Mesendoderm (in vitro differentiated cells): ENCODE results near the gene CERS5.

Source experiments
- DNase-seq: peaks from one replicate; pipeline ENCODE4 v3.0.0; 2013
- H2AK5ac ChIP-seq: 2 replicates; pipeline ENCODE4 v1.6.1; 2013; ENCODE audit warnings: low read length, inconsistent platforms
- H2BK120ac ChIP-seq: 2 replicates; pipeline ENCODE4 v1.6.1; 2013; ENCODE audit warnings: low read depth, mild to moderate bottlenecking, low read length, moderate library complexity, mixed read lengths
- H2BK15ac ChIP-seq: replicated peaks from 2 replicates; pipeline ENCODE4 v1.6.1; 2013; ENCODE audit warnings: low read depth, mild to moderate bottlenecking, moderate library complexity
- H2BK5ac ChIP-seq: 2 replicates; pipeline ENCODE4 v1.6.1; 2013; ENCODE audit warnings: low read length, inconsistent platforms
- H3K18ac ChIP-seq: 2 replicates; pipeline ENCODE4 v1.6.1; 2013; ENCODE audit warnings: mild to moderate bottlenecking, low read length, mixed read lengths
- H3K23ac ChIP-seq: one replicate; pipeline ENCODE4 v1.6.1; 2013; ENCODE audit warnings: low read length
- H3K27ac ChIP-seq: 2 replicates; pipeline ENCODE4 v1.5.1; 2013; ENCODE audit warnings: low read depth, mild to moderate bottlenecking, inconsistent platforms, low read length, moderate library complexity
- H3K27me3 ChIP-seq: 2 replicates; pipeline ENCODE4 v1.6.1; 2013; ENCODE audit warnings: low read length, control low read depth, mild to moderate bottlenecking, inconsistent platforms; ENCODE audit not compliant: insufficient read depth, poor library complexity
- H3K36me3 ChIP-seq: 2 replicates; pipeline ENCODE4 v1.6.1; 2013; ENCODE audit warnings: low read length, inconsistent platforms; ENCODE audit not compliant: control insufficient read depth, insufficient read depth
- H3K4ac ChIP-seq: one replicate; pipeline ENCODE4 v1.6.1; 2013; ENCODE audit warnings: low read depth, mild to moderate bottlenecking, low read length, moderate library complexity
- H3K4me1 ChIP-seq: 2 replicates; pipeline ENCODE4 v1.6.1; 2013; ENCODE audit warnings: low read depth, low read length, inconsistent platforms; ENCODE audit not compliant: control insufficient read depth
- H3K4me2 ChIP-seq: 2 replicates; pipeline ENCODE4 v1.6.1; 2013; ENCODE audit warnings: low read length
- H3K4me3 ChIP-seq: 2 replicates; pipeline ENCODE4 v1.5.1; 2013; ENCODE audit warnings: mild to moderate bottlenecking, low read length
- H3K56ac ChIP-seq: one replicate; pipeline ENCODE4 v1.6.1; 2013; ENCODE audit warnings: low read length
- H3K79me1 ChIP-seq: 2 replicates; pipeline ENCODE4 v1.6.1; 2013; ENCODE audit warnings: low read length, inconsistent platforms
- H3K79me2 ChIP-seq: 2 replicates; pipeline ENCODE4 v1.6.1; 2013; ENCODE audit warnings: mild to moderate bottlenecking, low read length; ENCODE audit not compliant: control insufficient read depth, insufficient read depth
- H3K9ac ChIP-seq: 2 replicates; pipeline ENCODE4 v1.6.1; 2013; ENCODE audit warnings: low read length, inconsistent platforms
- H4K5ac ChIP-seq: one replicate; pipeline ENCODE4 v1.6.1; 2013; ENCODE audit warnings: low read length
- H4K8ac ChIP-seq: one replicate; pipeline ENCODE4 v1.6.1; 2013; ENCODE audit warnings: low read depth, mild to moderate bottlenecking, control low read depth, low read length, moderate library complexity
- WGBS: extraction: QIAGEN DNeasy Blood & Tissue Kit; methylation state at CpG from one replicate; pipeline ENCODE4 v1.1.7; 2013; ENCODE audit warnings: low lambda C conversion rate, missing lambda C conversion rate; ENCODE audit not compliant: insufficient coverage; ENCODE audit errors: extremely low coverage; 5-methylcytosine and 5-hydroxymethylcytosine counted together

Gene CERS5

DNA sequence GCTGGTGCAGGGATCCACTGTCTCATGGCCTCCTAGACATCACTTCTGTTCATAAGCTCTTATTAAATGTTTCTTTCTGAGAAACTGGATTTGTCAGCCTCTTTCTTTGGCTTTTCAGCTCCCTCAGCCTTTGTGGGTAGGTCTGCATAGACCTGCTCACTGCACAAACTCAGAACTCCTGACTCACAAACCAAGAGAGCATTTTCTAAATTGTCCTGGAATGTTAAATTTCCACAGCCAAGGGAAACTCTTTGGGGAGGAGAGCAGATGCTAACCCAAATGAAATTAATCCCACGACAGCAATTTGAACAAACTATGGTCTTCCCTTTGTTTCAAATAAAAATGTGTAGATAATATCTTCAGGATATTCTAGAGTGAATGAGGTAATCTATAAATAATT, 19.5 kb upstream of the CERS5 start:
- H4K8ac ChIP-seq: no peak overlapping the region
- no peak overlapping the region for H2BK15ac ChIP-seq
- H3K56ac ChIP-seq: no peak overlapping the region
- H3K9ac ChIP-seq: no peak overlapping the region
- H3K36me3 ChIP-seq: peaks cover 3% of the 10 kb centered on the region
- H3K4me1 ChIP-seq: no peaks in the 10 kb centered on the region
- H3K4me2 ChIP-seq: no peak overlapping the region
- H3K4ac ChIP-seq: no peak overlapping the region
- H3K79me2 ChIP-seq: no peaks in the 10 kb centered on the region
- no peak overlapping the region for H2AK5ac ChIP-seq
- no peak overlapping the region for H4K5ac ChIP-seq
- no peaks in the 10 kb centered on the region for H3K27me3 ChIP-seq
- WGBS: no CpG with 5 or more reads among the region's 1 CpG
- no peak overlapping the region for H3K27ac ChIP-seq
- no peak overlapping the region for H3K18ac ChIP-seq
- no peak overlapping the region for H2BK120ac ChIP-seq
- no peak overlapping the region for H2BK5ac ChIP-seq
- no peak overlapping the region for H3K23ac ChIP-seq
- peaks cover 2% of the 10 kb centered on the region for H3K79me1 ChIP-seq
- H3K4me3 ChIP-seq: no peak overlapping the region
- no peak for DNase-seq

DNA sequence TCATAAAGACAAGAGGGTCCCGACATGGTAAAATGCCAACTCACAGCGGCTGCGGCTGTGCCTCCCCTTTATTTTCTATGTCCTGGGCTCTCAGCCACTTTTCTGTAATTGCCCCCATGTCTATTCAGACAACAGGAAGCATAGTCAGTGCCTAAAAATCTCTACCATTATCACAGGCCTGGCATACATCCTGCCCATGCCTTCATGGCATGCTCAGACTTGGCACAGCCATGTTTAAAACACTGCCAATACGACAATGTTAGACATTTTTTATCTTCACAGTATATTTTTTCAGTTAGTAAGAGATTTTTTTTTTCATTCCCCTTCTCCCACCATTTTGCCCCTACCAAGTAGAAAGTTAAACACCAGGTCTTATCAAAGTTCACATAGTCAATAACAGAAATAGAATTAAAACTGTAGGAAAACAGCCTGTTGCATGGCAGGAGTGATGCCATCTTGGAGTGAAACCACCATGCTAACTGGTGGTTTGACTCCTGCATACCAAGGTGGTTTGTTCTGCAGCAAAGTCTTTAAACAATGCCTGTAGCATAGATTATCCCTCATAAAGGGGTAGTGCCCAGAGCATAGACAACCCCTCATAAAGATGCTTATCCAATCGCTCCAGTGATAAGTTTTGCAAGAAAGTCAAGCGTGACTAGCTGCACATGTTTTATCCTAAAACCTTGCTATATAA, 18.9 kb upstream of the CERS5 start:
- H3K79me1 ChIP-seq: peaks cover 2% of the 10 kb centered on the region
- H2BK5ac ChIP-seq: no peak overlapping the region
- no peak overlapping the region for H3K4ac ChIP-seq
- H3K56ac ChIP-seq: no peak overlapping the region
- no peak overlapping the region for H3K4me3 ChIP-seq
- no peak overlapping the region for H2AK5ac ChIP-seq
- no peak overlapping the region for H3K23ac ChIP-seq
- H3K27ac ChIP-seq: no peak overlapping the region
- no peak overlapping the region for H2BK15ac ChIP-seq
- no peaks in the 10 kb centered on the region for H3K4me1 ChIP-seq
- WGBS: no CpG with 5 or more reads among the region's 6 CpGs
- H3K4me2 ChIP-seq: no peak overlapping the region
- no peak for DNase-seq
- no peak overlapping the region for H2BK120ac ChIP-seq
- H3K18ac ChIP-seq: no peak overlapping the region
- H3K79me2 ChIP-seq: no peaks in the 10 kb centered on the region
- H4K5ac ChIP-seq: no peak overlapping the region
- no peak overlapping the region for H4K8ac ChIP-seq
- no peaks in the 10 kb centered on the region for H3K27me3 ChIP-seq
- H3K9ac ChIP-seq: no peak overlapping the region
- peaks cover 3% of the 10 kb centered on the region for H3K36me3 ChIP-seq

DNA sequence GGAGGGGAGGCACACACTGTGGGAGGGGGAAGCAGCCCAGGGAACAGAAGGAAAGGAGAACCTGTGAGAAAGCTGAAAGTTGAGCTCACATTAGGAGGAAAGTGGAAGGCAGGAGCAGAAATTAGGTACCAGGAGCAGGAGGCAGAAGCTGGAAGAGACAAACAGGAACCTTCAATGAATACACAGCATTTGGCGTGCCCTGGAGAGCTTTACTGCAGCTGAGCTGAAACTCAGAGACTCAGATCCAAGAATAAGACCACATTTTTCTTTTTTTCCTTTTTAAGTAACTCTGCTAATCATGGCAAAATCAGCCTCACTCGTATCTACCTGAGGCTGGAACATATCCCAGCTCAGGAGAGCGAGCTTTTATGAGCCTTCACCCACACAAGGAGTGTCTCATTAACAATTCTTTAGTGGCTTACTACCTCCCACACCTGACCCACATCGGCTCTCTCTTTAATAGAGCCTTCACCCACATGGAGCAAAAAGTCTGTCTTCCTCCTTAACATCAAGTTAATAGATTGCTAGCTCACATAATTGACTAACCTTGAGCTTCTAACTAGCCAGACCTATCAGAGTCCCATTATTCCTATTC, 18.2 kb upstream of the CERS5 start:
- no peak overlapping the region for H4K8ac ChIP-seq
- no peak overlapping the region for H2AK5ac ChIP-seq
- H3K56ac ChIP-seq: no peak overlapping the region
- no peak overlapping the region for H3K9ac ChIP-seq
- peaks cover 3% of the 10 kb centered on the region for H3K36me3 ChIP-seq
- H4K5ac ChIP-seq: no peak overlapping the region
- no peak overlapping the region for H3K23ac ChIP-seq
- H2BK5ac ChIP-seq: no peak overlapping the region
- no peak overlapping the region for H2BK120ac ChIP-seq
- WGBS: no CpG with 5 or more reads among the region's 4 CpGs
- no peak overlapping the region for H3K4ac ChIP-seq
- H3K79me2 ChIP-seq: no peaks in the 10 kb centered on the region
- H3K27me3 ChIP-seq: no peaks in the 10 kb centered on the region
- no peak overlapping the region for H3K27ac ChIP-seq
- no peak overlapping the region for H3K4me3 ChIP-seq
- H3K79me1 ChIP-seq: peaks cover 2% of the 10 kb centered on the region
- H3K18ac ChIP-seq: no peak overlapping the region
- H2BK15ac ChIP-seq: no peak overlapping the region
- no peak for DNase-seq
- H3K4me1 ChIP-seq: no peaks in the 10 kb centered on the region
- no peak overlapping the region for H3K4me2 ChIP-seq

DNA sequence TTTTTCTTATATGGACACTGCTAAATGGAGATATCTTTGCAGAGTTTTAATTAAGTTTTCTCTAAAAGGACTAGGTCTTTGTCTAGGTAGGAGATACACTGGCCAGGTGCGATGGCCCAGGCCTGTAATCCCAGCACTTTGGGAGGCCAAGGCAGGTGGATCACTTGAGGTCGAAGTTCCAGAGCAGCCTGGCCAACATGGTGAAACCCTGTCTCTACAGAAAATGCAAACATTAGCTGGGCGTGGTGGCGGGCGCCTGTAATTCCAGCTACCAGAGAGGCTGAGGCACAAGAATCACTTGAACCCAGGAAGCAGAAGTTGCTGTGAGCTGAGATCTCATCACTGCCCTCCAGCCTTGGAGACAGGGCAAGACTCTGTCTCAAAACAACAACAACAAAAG, 17.1 kb upstream of the CERS5 start:
- no peak overlapping the region for H3K23ac ChIP-seq
- H2BK15ac ChIP-seq: no peak overlapping the region
- H4K8ac ChIP-seq: no peak overlapping the region
- H3K56ac ChIP-seq: no peak overlapping the region
- H3K4me1 ChIP-seq: no peaks in the 10 kb centered on the region
- H3K79me1 ChIP-seq: peaks cover 2% of the 10 kb centered on the region
- H3K4me2 ChIP-seq: no peak overlapping the region
- WGBS: no CpG with 5 or more reads among the region's 5 CpGs
- no peak for DNase-seq
- no peaks in the 10 kb centered on the region for H3K27me3 ChIP-seq
- no peak overlapping the region for H3K9ac ChIP-seq
- H4K5ac ChIP-seq: no peak overlapping the region
- H3K4me3 ChIP-seq: no peak overlapping the region
- no peak overlapping the region for H3K27ac ChIP-seq
- no peak overlapping the region for H2AK5ac ChIP-seq
- peaks cover 3% of the 10 kb centered on the region for H3K36me3 ChIP-seq
- no peak overlapping the region for H2BK120ac ChIP-seq
- no peak overlapping the region for H3K18ac ChIP-seq
- no peak overlapping the region for H3K4ac ChIP-seq
- H3K79me2 ChIP-seq: no peaks in the 10 kb centered on the region
- no peak overlapping the region for H2BK5ac ChIP-seq

DNA sequence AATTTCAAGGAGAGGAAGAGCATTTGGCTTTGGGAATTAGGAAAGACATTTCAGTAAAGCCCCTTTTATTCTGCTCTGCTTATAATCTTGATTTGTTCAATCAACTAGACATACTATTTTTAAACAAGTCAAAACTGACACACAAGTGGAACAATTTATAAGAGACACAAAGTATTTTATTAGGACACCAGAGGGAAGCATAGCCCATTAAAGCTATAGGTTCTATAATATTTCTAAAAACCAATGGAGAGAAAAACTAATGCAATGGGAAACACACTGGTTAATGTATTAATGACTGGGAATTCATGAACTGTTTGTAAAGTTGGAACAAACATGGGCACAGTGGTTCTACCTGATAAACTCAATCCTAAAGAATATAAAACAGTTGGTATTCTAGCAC, 15.3 kb upstream of the CERS5 start:
- no peaks in the 10 kb centered on the region for H3K4me1 ChIP-seq
- no peak overlapping the region for H3K23ac ChIP-seq
- H3K18ac ChIP-seq: no peak overlapping the region
- H4K8ac ChIP-seq: no peak overlapping the region
- H2BK120ac ChIP-seq: no peak overlapping the region
- no peaks in the 10 kb centered on the region for H3K79me2 ChIP-seq
- no peak overlapping the region for H4K5ac ChIP-seq
- no peak overlapping the region for H3K56ac ChIP-seq
- peaks cover 3% of the 10 kb centered on the region for H3K36me3 ChIP-seq
- H3K27ac ChIP-seq: no peak overlapping the region
- no peak overlapping the region for H3K4me3 ChIP-seq
- H3K4me2 ChIP-seq: no peak overlapping the region
- no peak overlapping the region for H3K4ac ChIP-seq
- H2AK5ac ChIP-seq: no peak overlapping the region
- DNase-seq: no peak
- no peak overlapping the region for H2BK15ac ChIP-seq
- H3K79me1 ChIP-seq: no peaks in the 10 kb centered on the region
- no peak overlapping the region for H3K9ac ChIP-seq
- no peaks in the 10 kb centered on the region for H3K27me3 ChIP-seq
- H2BK5ac ChIP-seq: no peak overlapping the region

DNA sequence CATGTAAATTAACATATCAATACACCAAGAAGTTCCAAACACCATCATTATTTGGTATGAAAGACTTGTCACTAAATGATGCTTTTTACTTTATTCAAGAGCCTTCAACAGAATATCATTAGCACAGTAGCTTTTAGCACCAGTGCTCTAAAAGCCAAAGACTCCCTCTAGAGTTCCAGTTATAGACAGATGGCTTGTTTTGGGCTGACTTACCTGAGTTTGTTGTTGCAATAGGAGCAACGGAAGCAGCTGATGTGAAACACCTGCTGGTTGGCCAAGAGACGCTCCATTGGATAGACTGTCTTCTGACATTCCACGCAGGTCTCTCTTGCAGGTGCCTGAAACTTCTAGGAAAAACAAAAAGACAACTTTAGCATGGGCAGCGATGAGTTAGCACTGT, 14.5 kb upstream of the CERS5 start:
- H3K23ac ChIP-seq: no peak overlapping the region
- H3K36me3 ChIP-seq: peaks cover 7% of the 10 kb centered on the region
- H3K18ac ChIP-seq: no peak overlapping the region
- no peaks in the 10 kb centered on the region for H3K79me2 ChIP-seq
- H3K9ac ChIP-seq: no peak overlapping the region
- no peak overlapping the region for H2BK15ac ChIP-seq
- H3K56ac ChIP-seq: no peak overlapping the region
- no peak overlapping the region for H4K8ac ChIP-seq
- H4K5ac ChIP-seq: no peak overlapping the region
- no peaks in the 10 kb centered on the region for H3K4me1 ChIP-seq
- no peak overlapping the region for H2AK5ac ChIP-seq
- H3K4me2 ChIP-seq: no peak overlapping the region
- H3K4me3 ChIP-seq: no peak overlapping the region
- H2BK5ac ChIP-seq: no peak overlapping the region
- no peak overlapping the region for H3K4ac ChIP-seq
- no peaks in the 10 kb centered on the region for H3K27me3 ChIP-seq
- no peak overlapping the region for H3K27ac ChIP-seq
- DNase-seq: no peak
- no peaks in the 10 kb centered on the region for H3K79me1 ChIP-seq
- WGBS: no CpG with 5 or more reads among the region's 4 CpGs
- H2BK120ac ChIP-seq: no peak overlapping the region
